Left lung (tissue), 10 donors: ENCODE results near the gene POU3F1. TPM values are rescaled to one million over a fixed set of nuclear protein-coding genes. Genes with fewer than 3 reads are reported as not detected.

Experiments used
- ATAC-seq: fragments of 200-7000 bp; cut with Tn5 transposase; one replicate; pipeline ENCODE4 v1.9.1; 2020; ENCODE audit warnings: moderate library complexity
- DNase-seq, 4 donors: peaks; one replicate each; pipeline ENCODE4 v3.0.0-alpha.2; 2013 to 2020
- H3K27ac ChIP-seq, 2 donors: fragments of 200-600 bp; sonication (generic) in 1 of 2; one replicate each; pipeline versions ENCODE4 v1.5.0 to v1.8.0; 2020 to 2021
- H3K27me3 ChIP-seq, 2 donors: fragments of 200-600 bp; sonication (generic) in 1 of 2; one replicate each; pipeline versions ENCODE4 v1.5.0 to v1.8.0; 2020 to 2021
- H3K36me3 ChIP-seq, 2 donors: fragments of 200-600 bp; sonication (generic) in 1 of 2; one replicate each; pipeline versions ENCODE4 v1.5.0 to v1.8.0; 2020 to 2021
- H3K4me1 ChIP-seq, 2 donors: fragments of 200-600 bp; one replicate each; pipeline ENCODE4 v1.8.0; 2021
- H3K4me3 ChIP-seq, 2 donors: fragments of 200-600 bp; sonication (generic) in 1 of 2; one replicate each; pipeline versions ENCODE4 v1.5.0 to v1.8.0; 2020 to 2021; ENCODE audit warnings: mild to moderate bottlenecking in 1 of 2
- H3K9me3 ChIP-seq, 2 donors: fragments of 200-600 bp; sonication (generic) in 1 of 2; one replicate each; pipeline versions ENCODE4 v1.5.0 to v1.8.0; 2020 to 2021
- intact Hi-C, 2 donors: fragments of 100-400 bp; cut with DNase I; formaldehyde crosslinking; loops; one replicate each; pipeline versions ENCODE4 v1.11.2 to v1.14.2; 2022
- polyA plus RNA-seq, 6 donors: library from polyadenylated mRNA; unstranded; fragments of 120-200 nt; gene quantifications; one replicate each; pipeline ENCODE4 v1.2.1, GENCODE V29; 2013; ENCODE audit not compliant: insufficient read length in 6 of 6
- total RNA-seq, 2 donors: library from RNA; stranded (reverse); fragmentation: NEBNext Ultra II Directional; extraction: Animal tissue kit (Norgen Biotek cat#: 25700); gene quantifications; one replicate each; pipeline ENCODE4 v1.2.1, GENCODE V29; 2021
- TF ChIP-seq, protein P1 (sequence below), 2 donors: fragments of 200-600 bp; sonication (generic) in 1 of 2; IDR thresholded peaks; one replicate each; pipeline versions ENCODE4 v1.5.0 to v1.8.0; 2021; ENCODE audit warnings: antibody characterized with exemption in 2 of 2
- donor health status: DM: no; HTN: yes; CAD: no.
- donor health status: DM: no; HTN: no; CAD: no.

The POU3F1 gene
- total and polyA plus RNA-seq, 8 donors: 0.08 to 0.28 (median 0.13) TPM; not detected in 4

DNA sequence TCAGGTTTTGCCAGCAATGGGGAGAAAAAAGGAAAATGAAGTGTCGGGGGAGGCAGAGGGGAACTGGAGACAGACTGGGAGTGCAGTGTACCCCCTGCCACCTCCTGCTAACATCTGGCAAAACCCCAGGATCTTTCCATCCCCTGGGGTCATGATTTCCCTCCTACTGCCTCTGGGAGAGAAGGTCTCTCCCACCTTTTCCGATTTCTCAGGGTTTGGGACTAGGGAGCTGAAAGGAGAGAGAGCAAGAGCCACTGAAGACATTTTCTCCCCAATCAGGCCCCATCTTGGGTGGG, 46.4 kb downstream of the POU3F1 start:
- Histone ChIP-seq H3K36me3 (peaks cover 0 to 22% of the 10 kb centered on the region in 2 donors), H3K27ac (peak overlapping the region; percentile 89 to 94), H3K4me1 (peaks cover 54 to 92% of the 10 kb centered on the region in 2 donors), H3K27me3 (no peaks in the 10 kb centered on the region), H3K9me3 (no peaks in the 10 kb centered on the region), H3K4me3 (peak overlapping the region in 1 of 2 donors; percentile 25)
- ATAC-seq: no peak
- intact Hi-C loops: no loop called here
- TF ChIP-seq, protein P1, sequence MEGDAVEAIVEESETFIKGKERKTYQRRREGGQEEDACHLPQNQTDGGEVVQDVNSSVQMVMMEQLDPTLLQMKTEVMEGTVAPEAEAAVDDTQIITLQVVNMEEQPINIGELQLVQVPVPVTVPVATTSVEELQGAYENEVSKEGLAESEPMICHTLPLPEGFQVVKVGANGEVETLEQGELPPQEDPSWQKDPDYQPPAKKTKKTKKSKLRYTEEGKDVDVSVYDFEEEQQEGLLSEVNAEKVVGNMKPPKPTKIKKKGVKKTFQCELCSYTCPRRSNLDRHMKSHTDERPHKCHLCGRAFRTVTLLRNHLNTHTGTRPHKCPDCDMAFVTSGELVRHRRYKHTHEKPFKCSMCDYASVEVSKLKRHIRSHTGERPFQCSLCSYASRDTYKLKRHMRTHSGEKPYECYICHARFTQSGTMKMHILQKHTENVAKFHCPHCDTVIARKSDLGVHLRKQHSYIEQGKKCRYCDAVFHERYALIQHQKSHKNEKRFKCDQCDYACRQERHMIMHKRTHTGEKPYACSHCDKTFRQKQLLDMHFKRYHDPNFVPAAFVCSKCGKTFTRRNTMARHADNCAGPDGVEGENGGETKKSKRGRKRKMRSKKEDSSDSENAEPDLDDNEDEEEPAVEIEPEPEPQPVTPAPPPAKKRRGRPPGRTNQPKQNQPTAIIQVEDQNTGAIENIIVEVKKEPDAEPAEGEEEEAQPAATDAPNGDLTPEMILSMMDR (IDR thresholded peaks at IDR 0.05): no peak
- DNase-seq: no peak

DNA sequence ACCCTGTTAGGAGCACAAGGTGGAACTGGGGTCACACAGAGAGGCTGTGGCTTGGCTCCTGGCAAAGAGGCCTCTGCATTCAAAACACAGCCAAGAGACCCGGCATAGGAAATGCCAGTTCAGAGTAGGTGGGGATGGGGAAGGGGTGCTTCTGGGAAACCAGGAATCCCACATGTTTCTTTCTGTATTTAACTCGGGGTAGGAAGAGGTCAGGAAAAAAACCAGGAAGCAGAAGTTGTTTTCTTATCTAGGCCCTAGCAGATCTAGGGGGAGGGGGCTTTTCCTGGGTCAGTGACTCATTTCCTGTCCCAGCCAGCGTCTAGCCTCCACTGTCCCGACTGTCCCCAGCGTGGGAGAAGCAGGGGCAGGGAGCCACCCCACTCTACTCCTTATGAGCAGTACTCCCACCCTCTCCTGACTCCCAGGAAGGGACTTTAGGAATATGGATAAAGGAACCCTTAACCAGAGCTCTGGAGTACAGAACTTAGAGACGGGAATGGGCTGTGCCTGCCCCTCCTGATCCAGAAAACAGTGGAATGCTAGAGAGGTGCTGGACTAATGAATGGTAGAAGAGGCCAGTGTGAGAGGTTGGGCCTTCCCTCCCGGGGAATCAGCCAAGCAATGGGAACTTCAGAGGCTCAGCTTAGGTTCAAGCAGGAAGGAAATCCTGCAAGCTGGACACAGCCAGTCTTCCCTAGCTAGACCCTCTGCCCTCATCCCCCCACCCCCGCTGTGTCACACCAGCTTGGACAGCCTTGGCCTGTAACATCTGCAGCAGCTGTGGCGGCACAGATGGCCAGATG, 47.0 kb downstream of the POU3F1 start:
- peak; percentile 26 for ATAC-seq

DNA sequence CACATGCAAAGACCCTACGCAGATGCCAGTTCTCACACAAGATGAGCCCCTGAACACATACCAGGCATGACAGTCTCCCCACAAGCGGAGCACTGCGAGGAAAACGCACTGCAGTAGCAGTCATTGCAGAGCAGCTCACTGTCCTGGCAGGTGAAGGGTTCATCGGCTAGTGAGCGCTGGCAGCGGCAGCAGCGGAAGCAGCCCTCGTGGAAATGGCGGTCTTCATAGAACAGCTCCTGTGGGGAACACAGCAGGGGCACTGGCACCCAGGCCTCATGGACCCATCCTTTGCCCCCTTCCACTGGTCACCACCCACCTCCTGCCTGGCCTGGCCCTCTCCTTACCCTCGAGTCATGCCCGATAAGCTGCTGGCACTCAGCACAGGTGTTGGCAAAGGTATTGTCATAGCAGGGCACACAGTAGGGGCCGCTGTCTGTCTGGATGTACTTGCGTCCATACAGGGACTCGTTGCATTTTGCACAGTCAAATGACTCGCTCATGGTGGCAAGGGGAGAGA, 47.6 kb downstream of the POU3F1 start:
- Histone ChIP-seq H3K36me3 (peaks cover 0 to 22% of the 10 kb centered on the region in 2 donors), H3K9me3 (no peaks in the 10 kb centered on the region), H3K27me3 (no peaks in the 10 kb centered on the region), H3K27ac (peak overlapping the region; percentile 89 to 94), H3K4me1 (peaks cover 54 to 93% of the 10 kb centered on the region in 2 donors), H3K4me3 (peak overlapping the region in 1 of 2 donors; percentile 25)
- no peak for ATAC-seq
- TF ChIP-seq, protein P1 (IDR thresholded peaks at IDR 0.05): no peak
- DNase-seq: peak in 1 of 4 donors; percentile 60
- intact Hi-C loops: no loop called here

More for the DNA sequence above, 47.0 kb downstream of the POU3F1 start:
- TF ChIP-seq, protein P1 (IDR thresholded peaks at IDR 0.05): no peak
- Histone ChIP-seq H3K36me3 (peaks cover 0 to 22% of the 10 kb centered on the region in 2 donors), H3K4me1 (peaks cover 59 to 97% of the 10 kb centered on the region in 2 donors), H3K9me3 (no peaks in the 10 kb centered on the region), H3K4me3 (peak overlapping the region in 1 of 2 donors; percentile 25), H3K27ac (peak overlapping the region; percentile 89 to 94), H3K27me3 (no peaks in the 10 kb centered on the region)
- intact Hi-C loops: no loop called here
- peak; percentile 54 to 86 (median 76) for DNase-seq

DNA sequence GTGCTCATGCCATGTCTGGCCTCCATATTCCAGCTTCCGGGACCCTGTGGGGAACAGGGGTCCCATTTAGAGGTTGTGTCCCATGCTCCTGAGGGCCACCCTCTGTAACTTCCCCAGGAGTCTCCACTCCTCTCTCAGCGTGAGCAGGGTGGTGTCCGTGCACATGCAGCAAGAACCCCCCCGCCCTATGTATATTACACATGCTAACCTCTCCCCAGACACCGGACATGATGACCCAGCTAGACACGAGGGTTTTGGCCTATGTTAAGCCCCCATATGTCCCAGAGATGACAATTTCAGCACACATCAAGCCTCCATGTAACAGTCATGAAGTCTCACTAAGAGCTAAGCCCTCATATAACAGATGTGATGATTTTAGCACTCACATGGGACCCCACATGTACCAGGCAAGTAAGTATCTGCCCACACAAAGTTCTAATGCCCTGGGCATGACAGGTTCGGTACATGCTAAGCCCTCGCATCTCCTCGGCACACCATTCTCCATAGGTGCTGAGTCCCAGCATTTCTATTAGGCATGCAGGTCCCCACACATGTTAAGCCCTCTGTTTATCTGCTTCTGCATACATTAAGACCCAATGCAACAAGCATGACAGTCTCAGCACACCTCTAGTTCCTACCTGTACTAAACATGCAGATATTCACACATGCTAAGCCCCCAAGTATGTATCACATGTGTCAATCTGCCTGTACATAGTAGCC, 48.3 kb downstream of the POU3F1 start:
- H3K36me3 ChIP-seq: peaks cover 0 to 22% of the 10 kb centered on the region in 2 donors
- peak overlapping the region in 1 of 2 donors; percentile 94 for H3K27ac ChIP-seq
- peaks cover 54 to 86% of the 10 kb centered on the region in 2 donors for H3K4me1 ChIP-seq
- H3K27me3 ChIP-seq: no peaks in the 10 kb centered on the region
- intact Hi-C loops: no loop called here
- ATAC-seq (no peak), DNase-seq (peak in 1 of 4 donors; percentile 13)
- H3K4me3 ChIP-seq: no peak overlapping the region
- H3K9me3 ChIP-seq: no peaks in the 10 kb centered on the region
- TF ChIP-seq, protein P1 (IDR thresholded peaks at IDR 0.05): peak in 1 of 2 donors; percentile 10
